ENCODE measurements around the gene SLC15A1. TPM values are rescaled to one million over a fixed set of nuclear protein-coding genes. Genes with fewer than 3 reads are reported as not detected.
"Not testable (repeated sequence)": the region's sequence is repeated elsewhere in the genome, so short reads cannot be mapped to it uniquely, and the experiment has no call there.

Gene SLC15A1
- total RNA-seq, 1 experiment from 2014 or later, result 2.6 TPM

DNA sequence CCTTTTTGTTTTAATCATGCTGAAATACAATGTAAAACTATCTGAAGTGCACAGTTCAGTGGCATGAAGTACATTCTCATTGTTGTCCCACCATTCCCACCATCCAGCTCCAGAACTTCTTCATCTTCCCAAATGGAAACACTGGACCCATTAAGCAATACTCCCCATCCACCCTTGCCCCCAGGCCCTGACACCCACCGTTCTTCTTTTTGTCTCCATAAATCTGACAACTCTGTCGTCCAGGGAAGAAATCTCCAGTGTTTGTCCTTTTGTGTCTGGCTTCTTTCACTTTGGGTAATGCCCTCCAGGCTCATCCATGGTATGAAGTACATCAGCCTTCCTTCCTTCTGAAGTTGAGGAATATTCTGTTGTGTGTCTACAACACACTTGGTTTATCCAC lies 2.6 kb upstream of the SLC15A1 start (continued):
- TF ChIP-seq CTCF (IDR thresholded peaks at IDR 0.05 in 2 of 3, conservative IDR thresholded peaks at IDR 0.05 in 1 of 3; ENCODE audit: borderline replicate concordance in 1 of 3, insufficient read depth in 1 of 3, low read depth in 2 of 3, low read length in 2 of 3), result no peak
- no peak for TF ChIP-seq JUND (IDR thresholded peaks at IDR 0.05)
- no peak for TF ChIP-seq EGR1 (IDR thresholded peaks at IDR 0.05; ENCODE audit: low read depth)
- no peak for TF ChIP-seq EZH2phosphoT487 (IDR thresholded peaks at IDR 0.05; ENCODE audit: borderline replicate concordance)
- TF ChIP-seq TCF7L2 (IDR thresholded peaks at IDR 0.05; ENCODE audit: borderline replicate concordance, extremely low read depth, insufficient read depth, insufficient read length), result no peak
- no peak for TF ChIP-seq SRF (IDR thresholded peaks at IDR 0.05; ENCODE audit: low read depth)
- TF ChIP-seq ZFX (IDR thresholded peaks at IDR 0.05), result no peak
- TF ChIP-seq, protein P1, sequence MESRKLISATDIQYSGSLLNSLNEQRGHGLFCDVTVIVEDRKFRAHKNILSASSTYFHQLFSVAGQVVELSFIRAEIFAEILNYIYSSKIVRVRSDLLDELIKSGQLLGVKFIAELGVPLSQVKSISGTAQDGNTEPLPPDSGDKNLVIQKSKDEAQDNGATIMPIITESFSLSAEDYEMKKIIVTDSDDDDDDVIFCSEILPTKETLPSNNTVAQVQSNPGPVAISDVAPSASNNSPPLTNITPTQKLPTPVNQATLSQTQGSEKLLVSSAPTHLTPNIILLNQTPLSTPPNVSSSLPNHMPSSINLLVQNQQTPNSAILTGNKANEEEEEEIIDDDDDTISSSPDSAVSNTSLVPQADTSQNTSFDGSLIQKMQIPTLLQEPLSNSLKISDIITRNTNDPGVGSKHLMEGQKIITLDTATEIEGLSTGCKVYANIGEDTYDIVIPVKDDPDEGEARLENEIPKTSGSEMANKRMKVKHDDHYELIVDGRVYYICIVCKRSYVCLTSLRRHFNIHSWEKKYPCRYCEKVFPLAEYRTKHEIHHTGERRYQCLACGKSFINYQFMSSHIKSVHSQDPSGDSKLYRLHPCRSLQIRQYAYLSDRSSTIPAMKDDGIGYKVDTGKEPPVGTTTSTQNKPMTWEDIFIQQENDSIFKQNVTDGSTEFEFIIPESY (IDR thresholded peaks at IDR 0.05; ENCODE audit: extremely low read depth, insufficient replicate concordance, low read length), result no peak
- no peak for TF ChIP-seq POLR2A (IDR thresholded peaks at IDR 0.05; ENCODE audit: borderline replicate concordance, extremely low read depth, insufficient read depth, insufficient read length)
- TF ChIP-seq ATF3 (IDR thresholded peaks at IDR 0.05), result no peak

DNA sequence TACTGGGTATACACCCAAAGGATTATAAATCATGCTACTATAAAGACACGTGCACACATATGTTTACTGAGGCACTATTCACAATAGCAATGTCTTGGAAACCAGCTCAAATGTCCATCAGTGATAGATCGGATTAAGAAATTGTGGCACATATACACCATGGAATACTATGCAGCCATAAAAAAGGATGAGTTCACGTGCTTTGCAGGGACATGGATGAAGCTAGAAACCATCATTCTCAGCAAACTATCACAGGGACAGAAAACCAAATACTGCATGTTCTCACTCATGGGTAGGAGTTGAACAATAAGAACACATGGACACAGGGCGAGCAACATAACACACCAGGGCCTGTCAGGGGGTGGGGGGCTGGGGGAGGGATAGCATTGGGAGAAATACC lies 2.0 kb upstream of the SLC15A1 start:
- H3K79me2 ChIP-seq (ENCODE audit: insufficient read depth, low read length); intact Hi-C loops (cut with micrococcal nuclease); BruUV-seq (replicated peaks); DNase-seq (ENCODE audit: low read depth, low spot score); H4K20me1 ChIP-seq (ENCODE audit: insufficient read depth); H3K36me3 ChIP-seq (ENCODE audit: control insufficient read depth in 1 of 2, insufficient read depth in 2 of 2, low read length in 2 of 2); H3K9ac ChIP-seq (ENCODE audit: low read length); H3K27ac ChIP-seq (ENCODE audit: low read depth, low read length); H3K4me3 ChIP-seq (replicated peaks in 1 of 2; ENCODE audit: low read depth in 1 of 2, low read length in 2 of 2); ATAC-seq; H3K4me2 ChIP-seq (ENCODE audit: low read length); POLR2A ChIA-PET; CTCF ChIA-PET; H3K27me3 ChIP-seq (ENCODE audit: insufficient read depth, low read length); RAD21 ChIA-PET (ENCODE audit: low non-redundant PET in 1 of 2, low total read pairs in 2 of 2, uncharacterized antibody in 2 of 2, unreplicated experiment in 2 of 2); H3K9me2 ChIP-seq (ENCODE audit: insufficient read depth); H3K9me3 ChIP-seq (ENCODE audit: control insufficient read depth in 1 of 2, insufficient read depth in 1 of 2, low read depth in 1 of 2, low read length in 2 of 2); H2AFZ ChIP-seq (ENCODE audit: low read depth, low read length, poor library complexity, severe bottlenecking): not testable (repeated sequence)
- H3K4me1 ChIP-seq (ENCODE audit: control insufficient read depth in 1 of 2, insufficient read depth in 2 of 2, low read length in 2 of 2), result peaks cover 0 to 18% of the 10 kb centered on the region in 2 experiments; a peak in 1 of 4 replicates

All from HCT116 (cell line).